ENCODE results near the gene FBN3. TPM values are rescaled to one million over a fixed set of nuclear protein-coding genes. Genes with fewer than 3 reads are reported as not detected.
A peak's percentile ranks its signal among the peaks of the same experiment; 100 is the strongest.
"Not testable (repeated sequence)": the region's sequence is repeated elsewhere in the genome, so short reads cannot be mapped to it uniquely, and the experiment has no call there.

FBN3 gene
- total RNA-seq, 4 donors from 2014 or later: 0.15 TPM; not detected in 3

- H3K27me3 ChIP-seq: no peaks in the 10 kb centered on the region
- H3K36me3 ChIP-seq: no peaks in the 10 kb centered on the region
- no peak overlapping the region for H3K27ac ChIP-seq
- no peak for DNase-seq
- H3K9me3 ChIP-seq: no peaks in the 10 kb centered on the region
- in situ Hi-C loops (cut with MboI; ENCODE audit: low sequenced_read_pairs in 4 of 4) (no loop called here), intact Hi-C loops (cut with DNase I; ENCODE audit: low total_unique reads) (no loop called here)
- no peaks in the 10 kb centered on the region for H3K4me1 ChIP-seq
- no peak overlapping the region for H3K4me3 ChIP-seq
- TF ChIP-seq POLR2A (IDR thresholded peaks at IDR 0.05): no peak
- TF ChIP-seq CTCF (IDR thresholded peaks at IDR 0.05 in 4 of 5, conservative IDR thresholded peaks at IDR 0.05 in 1 of 5): no peak
- no peak for ATAC-seq
These were observed 18.6 kb upstream of the FBN3 start for GRCh38 chr19:8167985-8168384.

DNA sequence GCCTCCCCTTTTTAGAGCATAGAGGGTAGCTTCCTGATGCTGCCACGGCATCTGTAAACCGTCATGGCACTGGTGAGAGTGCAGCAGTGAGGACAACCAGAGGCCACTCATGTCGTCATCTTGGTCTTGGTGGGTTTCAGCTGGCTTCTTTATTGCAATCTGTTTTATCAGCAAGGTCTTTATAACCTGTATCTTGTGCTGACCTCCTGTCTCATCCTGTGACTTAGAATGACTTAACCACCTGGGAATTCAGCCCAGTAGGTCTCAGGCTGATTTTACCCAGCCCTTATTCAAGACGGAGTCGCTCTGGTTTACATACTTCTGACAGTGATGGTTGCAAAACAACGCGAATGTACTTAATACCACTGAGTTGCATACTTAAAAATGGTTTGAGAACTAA lies 14.4 kb upstream of the FBN3 start:
- TF ChIP-seq CTCF (IDR thresholded peaks at IDR 0.05 in 4 of 5, conservative IDR thresholded peaks at IDR 0.05 in 1 of 5) (no peak), POLR2A (IDR thresholded peaks at IDR 0.05) (no peak)
- intact Hi-C loops (cut with DNase I; ENCODE audit: low total_unique reads) (no loop called here), in situ Hi-C loops (cut with MboI; ENCODE audit: low sequenced_read_pairs in 4 of 4) (no loop called here)
- H3K9me3 ChIP-seq: no peaks in the 10 kb centered on the region
- H3K4me3 ChIP-seq: no peak overlapping the region
- ATAC-seq (no peak), DNase-seq (no peak)
- no peaks in the 10 kb centered on the region for H3K36me3 ChIP-seq
- H3K27me3 ChIP-seq: no peaks in the 10 kb centered on the region
- no peaks in the 10 kb centered on the region for H3K4me1 ChIP-seq
- H3K27ac ChIP-seq: no peak overlapping the region

DNA sequence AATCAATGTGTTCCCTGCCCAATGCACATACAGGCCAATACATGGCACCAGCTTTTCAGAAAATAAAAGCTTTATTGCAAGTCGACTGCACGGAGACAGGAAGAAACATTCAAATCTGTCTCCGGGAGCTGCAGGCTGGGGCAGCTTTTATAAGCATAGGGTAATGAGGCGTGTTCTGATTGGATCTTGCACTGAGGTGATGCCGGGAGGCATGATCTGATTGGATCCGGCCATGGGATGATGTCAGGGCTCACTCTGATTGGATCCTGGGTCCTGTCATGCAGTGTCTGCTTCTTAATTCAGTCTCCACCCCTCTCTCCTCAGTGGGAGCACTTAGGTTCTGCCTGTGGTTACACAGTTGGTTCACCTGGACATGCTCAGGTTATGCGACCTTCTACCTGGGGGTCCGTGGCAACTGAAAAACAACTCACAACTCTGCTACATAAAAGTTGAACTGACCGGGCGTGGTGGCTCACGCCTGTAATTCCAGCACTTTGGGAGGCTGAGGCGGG lies 11.8 kb upstream of the FBN3 start:
- Histone ChIP-seq H3K4me3 (no peak overlapping the region), H3K4me1 (no peaks in the 10 kb centered on the region), H3K9me3 (no peaks in the 10 kb centered on the region), H3K36me3 (no peaks in the 10 kb centered on the region), H3K27me3 (no peaks in the 10 kb centered on the region), H3K27ac (no peak overlapping the region)
- in situ Hi-C loops (cut with MboI; ENCODE audit: low sequenced_read_pairs in 4 of 4) (no loop called here), intact Hi-C loops (cut with DNase I; ENCODE audit: low total_unique reads) (no loop called here)
- ATAC-seq (no peak), DNase-seq (no peak)
- TF ChIP-seq POLR2A (IDR thresholded peaks at IDR 0.05) (no peak), CTCF (IDR thresholded peaks at IDR 0.05 in 4 of 5, conservative IDR thresholded peaks at IDR 0.05 in 1 of 5) (no peak)

- in situ Hi-C loops (cut with MboI; ENCODE audit: low sequenced_read_pairs in 4 of 4): loop anchor here (5.0 to 10.0 kb wide), 2 partner anchors 93 to 95 kb away; no protein-coding TSS in a partner anchor
- intact Hi-C loops (cut with DNase I; ENCODE audit: low total_unique reads); H3K36me3 ChIP-seq; DNase-seq; H3K27me3 ChIP-seq; H3K27ac ChIP-seq; H3K4me3 ChIP-seq; ATAC-seq; H3K4me1 ChIP-seq; H3K9me3 ChIP-seq: not testable (repeated sequence)
These were observed 9.9 kb upstream of the FBN3 start for GRCh38 chr19:8159322-8159721.

GRCh38 chr19:8158411-8159074 lies 9.2 kb upstream of the FBN3 start:
- ATAC-seq (no peak), DNase-seq (peak in 1 of 2 donors; percentile 21)
- Histone ChIP-seq H3K9me3 (no peaks in the 10 kb centered on the region), H3K36me3 (no peaks in the 10 kb centered on the region), H3K4me1 (peaks cover 0 to 4% of the 10 kb centered on the region in 2 donors), H3K27ac (no peak overlapping the region), H3K27me3 (no peaks in the 10 kb centered on the region), H3K4me3 (no peak overlapping the region)
- intact Hi-C loops (cut with DNase I; ENCODE audit: low total_unique reads): loop anchor here (1.0 kb wide), 1 partner anchor 95 kb away; no protein-coding TSS in a partner anchor
- in situ Hi-C loops (cut with MboI; ENCODE audit: low sequenced_read_pairs in 4 of 4): loop anchor here (5.0 to 10.0 kb wide), 2 partner anchors 94 to 96 kb away; no protein-coding TSS in a partner anchor
- TF ChIP-seq POLR2A (IDR thresholded peaks at IDR 0.05): no peak
- TF ChIP-seq CTCF (IDR thresholded peaks at IDR 0.05 in 4 of 5, conservative IDR thresholded peaks at IDR 0.05 in 1 of 5): peak; percentile 23 to 55 (median 37)

Data from gastrocnemius medialis (tissue), 4 donors.